22Rv1 (cell line): Measurements from ENCODE around the gene CCDC24.

Experiments used
- CTCF ChIP-seq: fragments of 450-650 bp; IDR thresholded peaks from 2 replicates; pipeline ENCODE4 v1.5.1; 2017; ENCODE audit warnings: mild to moderate bottlenecking
- ZFX ChIP-seq: fragments of 450-650 bp; IDR thresholded peaks from 2 replicates; pipeline ENCODE4 v1.6.1; 2017; ENCODE audit warnings: antibody characterized with exemption, borderline replicate concordance

- TF ChIP-seq CTCF, result no peak
- TF ChIP-seq ZFX, result no peak
Measured at GRCh38 chr1:43968348-43968948, 23.0 kb upstream of the CCDC24 start.
